Mucosa of stomach (tissue), 1 donor: Measurements from ENCODE around the gene EFCAB7.

Source experiments
- H3K27me3 ChIP-seq: one replicate; pipeline ENCODE4 v1.7.0; 2013; ENCODE audit warnings: mild to moderate bottlenecking, low read length; ENCODE audit not compliant: control insufficient read depth, insufficient read depth
- H3K36me3 ChIP-seq: one replicate; pipeline ENCODE4 v1.7.0; 2013; ENCODE audit warnings: low read length; ENCODE audit not compliant: control insufficient read depth, insufficient read depth
- H3K4me1 ChIP-seq: one replicate; pipeline ENCODE4 v1.7.0; 2013; ENCODE audit warnings: mild to moderate bottlenecking, low read length; ENCODE audit not compliant: control insufficient read depth, insufficient read depth
- H3K4me3 ChIP-seq: one replicate; pipeline ENCODE4 v1.7.0; 2013; ENCODE audit warnings: low read length
- H3K9ac ChIP-seq: one replicate; pipeline ENCODE4 v1.7.0; 2013; ENCODE audit warnings: mild to moderate bottlenecking, low read length, moderate library complexity
- H3K9me3 ChIP-seq: one replicate; pipeline ENCODE4 v1.7.0; 2013; ENCODE audit warnings: mild to moderate bottlenecking, low read length, moderate library complexity; ENCODE audit not compliant: control insufficient read depth
- donor health status: Pancreatic carcinoma.

The EFCAB7 gene

GRCh38 chr1:63593886-63594605 is 70.7 kb downstream of the EFCAB7 start:
- peaks cover 8% of the 10 kb centered on the region for H3K4me1 ChIP-seq
- no peaks in the 10 kb centered on the region for H3K9me3 ChIP-seq
- H3K4me3 ChIP-seq = peak overlapping the region; percentile 83
- peak overlapping the region; percentile 86 for H3K9ac ChIP-seq
- H3K27me3 ChIP-seq = no peaks in the 10 kb centered on the region
- H3K36me3 ChIP-seq = no peaks in the 10 kb centered on the region

GRCh38 chr1:63595435-63595834 is 72.1 kb downstream of the EFCAB7 start:
- Histone ChIP-seq H3K4me3 (no peak overlapping the region), H3K9ac (no peak overlapping the region), H3K36me3 (no peaks in the 10 kb centered on the region), H3K4me1 (peaks cover 8% of the 10 kb centered on the region), H3K9me3 (no peaks in the 10 kb centered on the region), H3K27me3 (no peaks in the 10 kb centered on the region)

DNA sequence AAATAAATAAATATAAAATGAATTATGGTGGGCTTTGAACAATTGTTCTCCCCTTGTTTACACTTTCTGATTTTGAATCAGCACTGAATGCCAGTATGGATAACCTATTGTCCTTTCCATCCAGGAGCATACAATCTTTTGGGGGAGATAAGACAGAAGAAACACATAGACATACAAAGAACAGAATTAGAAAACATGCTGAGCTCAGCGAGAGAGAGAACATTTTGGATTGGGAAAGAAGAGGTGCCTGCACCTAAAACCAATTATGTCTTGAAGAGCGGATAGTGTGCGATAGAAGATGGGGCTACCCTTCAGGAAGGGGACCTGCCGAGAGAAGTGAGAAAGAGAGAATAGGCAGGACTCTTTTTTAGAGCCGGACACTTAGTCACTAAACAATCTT is 76.5 kb downstream of the EFCAB7 start:
- no peaks in the 10 kb centered on the region for H3K27me3 ChIP-seq
- no peaks in the 10 kb centered on the region for H3K9me3 ChIP-seq
- H3K4me3 ChIP-seq = no peak overlapping the region
- H3K36me3 ChIP-seq = no peaks in the 10 kb centered on the region
- H3K4me1 ChIP-seq = no peaks in the 10 kb centered on the region
- no peak overlapping the region for H3K9ac ChIP-seq

- Histone ChIP-seq H3K27me3 (no peaks in the 10 kb centered on the region), H3K4me3 (no peak overlapping the region), H3K9me3 (no peaks in the 10 kb centered on the region), H3K4me1 (no peaks in the 10 kb centered on the region), H3K36me3 (no peaks in the 10 kb centered on the region), H3K9ac (no peak overlapping the region)
Observed at GRCh38 chr1:63600248-63600647, 76.9 kb downstream of the EFCAB7 start.

- Histone ChIP-seq H3K4me1 (no peaks in the 10 kb centered on the region), H3K27me3 (no peaks in the 10 kb centered on the region), H3K4me3 (no peak overlapping the region), H3K9ac (no peak overlapping the region), H3K36me3 (no peaks in the 10 kb centered on the region), H3K9me3 (no peaks in the 10 kb centered on the region)
Observed at GRCh38 chr1:63601061-63601460, 77.7 kb downstream of the EFCAB7 start.

GRCh38 chr1:63601463-63601862 is 78.1 kb downstream of the EFCAB7 start:
- H3K4me3 ChIP-seq = no peak overlapping the region
- H3K36me3 ChIP-seq = no peaks in the 10 kb centered on the region
- H3K4me1 ChIP-seq = no peaks in the 10 kb centered on the region
- H3K9me3 ChIP-seq = no peaks in the 10 kb centered on the region
- no peaks in the 10 kb centered on the region for H3K27me3 ChIP-seq
- H3K9ac ChIP-seq = no peak overlapping the region

GRCh38 chr1:63601912-63602311 is 78.6 kb downstream of the EFCAB7 start:
- H3K4me3 ChIP-seq = no peak overlapping the region
- no peaks in the 10 kb centered on the region for H3K4me1 ChIP-seq
- H3K36me3 ChIP-seq = no peaks in the 10 kb centered on the region
- H3K9me3 ChIP-seq = no peaks in the 10 kb centered on the region
- no peaks in the 10 kb centered on the region for H3K27me3 ChIP-seq
- no peak overlapping the region for H3K9ac ChIP-seq

DNA sequence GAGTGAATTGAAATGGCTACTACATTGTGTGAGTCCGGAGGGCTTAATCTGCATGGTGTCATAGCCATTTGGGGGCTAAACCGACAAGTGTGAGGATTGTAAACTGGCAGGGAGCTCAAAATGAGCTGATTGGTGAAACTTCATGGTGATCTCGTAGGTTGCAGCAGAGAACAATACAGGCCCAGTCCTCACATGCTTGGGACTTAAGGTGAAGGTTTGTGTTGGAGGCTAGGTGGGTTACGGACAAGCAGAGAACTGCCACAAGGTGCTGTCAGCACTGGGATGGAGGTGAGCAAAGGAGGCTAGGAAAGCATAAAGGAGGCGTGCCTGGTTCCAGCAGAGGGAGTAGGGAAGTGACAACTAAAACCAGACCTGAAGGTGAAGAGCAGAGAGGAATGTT is 79.3 kb downstream of the EFCAB7 start:
- Histone ChIP-seq H3K36me3 (no peaks in the 10 kb centered on the region), H3K9me3 (no peaks in the 10 kb centered on the region), H3K4me1 (no peaks in the 10 kb centered on the region), H3K9ac (no peak overlapping the region), H3K27me3 (no peaks in the 10 kb centered on the region), H3K4me3 (no peak overlapping the region)

- no peaks in the 10 kb centered on the region for H3K9me3 ChIP-seq
- H3K36me3 ChIP-seq = no peaks in the 10 kb centered on the region
- no peaks in the 10 kb centered on the region for H3K4me1 ChIP-seq
- no peak overlapping the region for H3K9ac ChIP-seq
- H3K4me3 ChIP-seq = no peak overlapping the region
- no peaks in the 10 kb centered on the region for H3K27me3 ChIP-seq
Observed at GRCh38 chr1:63603810-63604209, 80.5 kb downstream of the EFCAB7 start.

DNA sequence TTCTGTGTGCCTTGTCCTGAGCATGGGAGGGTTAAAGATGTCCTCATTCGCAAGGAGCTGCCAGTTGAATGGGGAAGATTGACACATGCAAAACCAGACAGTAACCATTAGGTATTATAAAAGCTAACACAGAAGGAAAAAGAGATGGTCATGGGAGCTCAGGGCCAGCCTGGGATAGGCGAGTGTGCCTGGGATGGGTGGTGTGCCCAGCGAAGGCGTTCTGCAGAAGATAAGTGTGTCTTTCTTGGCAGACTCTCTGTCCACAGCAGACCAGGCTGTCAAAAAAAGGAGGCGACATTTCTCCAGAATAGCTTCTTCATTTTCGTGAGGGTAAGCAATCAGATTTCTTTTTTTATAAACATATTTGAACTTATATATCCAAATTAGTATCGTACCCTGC is 84.0 kb downstream of the EFCAB7 start:
- Histone ChIP-seq H3K4me3 (no peak overlapping the region), H3K9ac (no peak overlapping the region), H3K36me3 (no peaks in the 10 kb centered on the region), H3K9me3 (no peaks in the 10 kb centered on the region), H3K4me1 (no peaks in the 10 kb centered on the region), H3K27me3 (no peaks in the 10 kb centered on the region)

GRCh38 chr1:63611231-63611630 is 87.9 kb downstream of the EFCAB7 start:
- no peaks in the 10 kb centered on the region for H3K4me1 ChIP-seq
- no peaks in the 10 kb centered on the region for H3K27me3 ChIP-seq
- H3K4me3 ChIP-seq = no peak overlapping the region
- H3K36me3 ChIP-seq = no peaks in the 10 kb centered on the region
- H3K9ac ChIP-seq = no peak overlapping the region
- H3K9me3 ChIP-seq = no peaks in the 10 kb centered on the region

DNA sequence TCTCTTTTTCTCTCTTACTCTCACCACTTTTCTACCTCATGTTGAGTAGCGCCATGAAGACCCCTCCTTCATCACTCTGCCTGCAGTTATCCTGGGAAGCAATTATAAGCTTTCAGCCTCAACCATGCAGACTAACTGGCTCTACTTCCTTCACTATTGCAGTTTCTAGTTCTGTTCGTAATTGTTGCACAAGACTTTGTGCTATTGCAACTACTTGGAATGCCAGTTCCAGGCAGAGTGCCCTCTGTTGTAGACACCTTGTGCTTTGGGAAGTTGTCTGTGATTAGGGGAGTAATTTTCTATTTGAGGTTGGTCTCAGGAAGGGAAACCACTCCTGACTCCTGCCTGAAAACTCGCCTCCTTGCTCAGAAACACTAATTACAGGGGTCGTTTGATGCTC is 89.2 kb downstream of the EFCAB7 start:
- Histone ChIP-seq H3K9ac (no peak overlapping the region), H3K36me3 (no peaks in the 10 kb centered on the region), H3K27me3 (no peaks in the 10 kb centered on the region), H3K4me1 (no peaks in the 10 kb centered on the region), H3K9me3 (no peaks in the 10 kb centered on the region), H3K4me3 (no peak overlapping the region)

DNA sequence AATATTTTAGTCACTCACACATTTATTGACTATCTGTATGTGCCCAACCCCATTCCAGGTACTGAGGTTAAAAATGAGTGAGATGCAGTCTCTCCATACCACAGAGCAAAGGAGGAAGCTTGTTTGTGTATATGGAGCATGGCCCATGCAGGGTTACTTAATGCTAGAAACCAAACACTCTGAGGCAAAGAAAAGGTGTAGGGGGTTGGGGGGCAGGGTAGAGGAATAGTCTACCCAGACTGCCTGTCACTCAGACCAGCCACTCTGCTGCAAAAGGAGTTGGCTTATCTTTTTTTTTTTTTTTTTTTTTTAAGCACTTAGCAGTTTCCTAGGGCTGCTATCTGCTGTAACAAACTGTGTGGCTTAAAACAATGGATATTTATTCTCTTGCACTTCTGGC is 89.6 kb downstream of the EFCAB7 start:
- H3K4me3 ChIP-seq = no peak overlapping the region
- H3K9ac ChIP-seq = no peak overlapping the region
- H3K9me3 ChIP-seq = no peaks in the 10 kb centered on the region
- H3K27me3 ChIP-seq = no peaks in the 10 kb centered on the region
- no peaks in the 10 kb centered on the region for H3K36me3 ChIP-seq
- no peaks in the 10 kb centered on the region for H3K4me1 ChIP-seq
